GM12801 (cell line): ENCODE results near the gene ADAM33.

Experiments
- CTCF ChIP-seq: IDR thresholded peaks from one replicate; pipeline ENCODE4 v1.5.1; 2011; ENCODE audit warnings: control low read depth; ENCODE audit not compliant: insufficient read length; ENCODE audit errors: extremely low read depth

ADAM33 gene

GRCh38 chr20:3681931-3682781, at the start of gene ADAM33:
Gene ADAM33 (minus strand): TSS chr20:3682010. CDS start chr20:3682004, 6 bp downstream.
- TF ChIP-seq CTCF: no peak

DNA sequence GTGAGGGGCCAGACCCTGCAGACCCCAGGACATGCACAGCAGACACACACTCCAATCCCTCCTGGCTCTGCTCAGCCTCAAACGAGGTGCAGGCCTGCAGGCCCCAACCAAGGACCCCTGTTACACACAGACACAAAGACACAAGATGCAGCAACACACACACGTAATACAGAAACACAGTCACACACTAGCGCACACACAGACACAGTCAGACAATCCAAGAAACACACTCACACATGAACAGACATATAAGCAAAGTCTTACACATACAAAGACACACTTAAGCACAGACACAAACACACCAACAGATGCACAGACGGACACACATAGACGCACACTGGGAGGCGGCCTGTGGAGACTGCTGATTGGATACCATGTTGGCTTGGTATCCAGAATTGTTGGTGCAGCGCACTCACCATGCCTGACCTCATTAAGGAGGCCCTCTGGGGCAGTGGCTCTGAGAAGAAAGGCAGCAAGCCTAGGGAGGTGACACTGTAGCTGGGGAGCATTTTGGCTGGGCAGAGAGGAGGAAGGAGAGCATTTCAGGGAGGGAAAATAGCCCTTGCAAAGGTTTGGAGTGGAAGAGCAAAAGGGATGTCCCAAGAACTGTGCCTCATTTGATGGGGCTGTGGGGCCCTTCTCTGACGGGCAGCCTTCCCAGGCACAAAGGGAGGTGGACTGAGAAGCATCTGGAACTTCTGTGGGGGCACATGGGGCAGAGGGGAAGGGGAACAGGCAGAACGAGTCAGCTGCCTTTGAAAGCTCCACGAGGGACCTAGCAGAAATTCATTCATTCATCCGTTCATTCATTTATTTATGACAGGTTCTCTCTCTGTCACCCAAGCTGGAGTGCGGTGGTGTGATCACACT, 49.2 kb upstream of the ADAM33 start:
- no peak for TF ChIP-seq CTCF

GRCh38 chr20:3729811-3730540, 48.2 kb upstream of the ADAM33 start:
- TF ChIP-seq CTCF: no peak

GRCh38 chr20:3729378-3729777, 47.6 kb upstream of the ADAM33 start:
- TF ChIP-seq CTCF: no peak

- no peak for TF ChIP-seq CTCF
Measured at GRCh38 chr20:3728876-3729275, 47.1 kb upstream of the ADAM33 start.

GRCh38 chr20:3728354-3728753, 46.5 kb upstream of the ADAM33 start:
- TF ChIP-seq CTCF: no peak
